Suprapubic skin (tissue), 4 donors: ENCODE data around the gene PTBP1. TPM values are rescaled to one million over a fixed set of nuclear protein-coding genes. Genes with fewer than 3 reads are reported as not detected.

Source experiments
- DNase-seq, 2 donors: peaks; one replicate each; pipeline ENCODE4 v3.0.0-alpha.2; 2019; ENCODE audit warnings: low spot score in 2 of 2
- H3K27ac ChIP-seq: fragments of 200-600 bp; sonication (generic); one replicate; pipeline ENCODE4 v1.5.1; 2019
- H3K27me3 ChIP-seq: fragments of 200-600 bp; sonication (generic); one replicate; pipeline ENCODE4 v1.5.1; 2019
- H3K36me3 ChIP-seq: fragments of 200-600 bp; sonication (generic); one replicate; pipeline ENCODE4 v1.5.1; 2019
- H3K4me1 ChIP-seq: fragments of 200-600 bp; sonication (generic); one replicate; pipeline ENCODE4 v1.5.1; 2019
- H3K4me3 ChIP-seq: fragments of 200-600 bp; sonication (generic); one replicate; pipeline ENCODE4 v1.5.1; 2019; ENCODE audit warnings: mild to moderate bottlenecking
- H3K9me3 ChIP-seq: fragments of 200-600 bp; sonication (generic); one replicate; pipeline ENCODE4 v1.5.1; 2019
- EP300 ChIP-seq: sonication (generic); formaldehyde crosslinking; IDR thresholded peaks from one replicate; pipeline ENCODE4 v1.6.1; 2017; ENCODE audit warnings: antibody characterized with exemption
- POLR2A ChIP-seq, 2 donors: fragments of 450-650 bp; IDR thresholded peaks; one replicate each; pipeline ENCODE4 v1.6.1; 2017; ENCODE audit warnings: antibody characterized with exemption in 2 of 2, mild to moderate bottlenecking in 2 of 2, moderate library complexity in 2 of 2
- POLR2AphosphoS5 ChIP-seq, 3 donors: sonication (generic); formaldehyde crosslinking; IDR thresholded peaks; one replicate each; pipeline ENCODE4 v1.6.1; 2017; ENCODE audit warnings: antibody characterized with exemption in 3 of 3
- WGBS: methylation state at CpG from one replicate; pipeline ENCODE4 v1.1.5; 2018; 5-methylcytosine and 5-hydroxymethylcytosine counted together
- total RNA-seq, 4 donors: library from RNA; depleted of rRNA; stranded (reverse); fragments of >200 nt; gene quantifications; one replicate each; pipeline ENCODE4 v1.1.0, GENCODE V29; 2016
- TF ChIP-seq, protein P1 (sequence below), 2 donors: fragments of 200-600 bp in 1 of 2; fragments of 450-650 bp in 1 of 2; sonication (generic) in 1 of 2; IDR thresholded peaks; one replicate each; pipeline ENCODE4 v1.5.1; 2016 to 2019; ENCODE audit warnings: antibody characterized with exemption in 2 of 2, mild to moderate bottlenecking in 1 of 2, moderate library complexity in 1 of 2

Gene PTBP1
- total RNA-seq, 4 donors from 2014 or later: 152 to 227 (median 174) TPM

DNA sequence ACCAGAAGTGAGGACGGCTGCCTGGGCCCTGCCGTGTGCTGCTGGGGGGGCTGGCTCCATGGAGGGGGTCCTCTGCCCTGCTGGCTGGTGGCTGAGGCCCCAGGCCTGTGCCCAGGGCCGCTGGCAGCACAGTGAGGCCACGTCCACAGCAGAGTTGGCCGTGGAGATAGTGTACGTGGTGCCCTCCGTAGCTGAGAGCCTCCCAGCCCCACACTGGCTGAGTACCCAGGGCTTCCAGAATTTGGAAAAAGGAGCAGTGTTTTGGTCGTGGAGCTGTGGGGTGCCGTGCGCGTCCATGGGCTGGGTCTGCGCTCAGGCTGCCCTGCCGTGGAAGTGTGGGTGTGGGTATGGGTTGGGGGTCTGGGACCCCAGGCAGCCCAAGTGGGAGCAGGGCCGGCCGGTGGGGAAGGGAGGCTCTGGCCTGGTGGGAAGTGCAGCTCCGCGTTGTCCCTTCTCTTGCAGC lies 5.9 kb downstream of the PTBP1 start:
- Histone ChIP-seq H3K9me3 (no peaks in the 10 kb centered on the region), H3K27ac (no peak overlapping the region), H3K36me3 (peaks cover 50% of the 10 kb centered on the region), H3K27me3 (no peaks in the 10 kb centered on the region), H3K4me1 (peaks cover 52% of the 10 kb centered on the region), H3K4me3 (peak overlapping the region; percentile 69)
- 78% methylated on average over 7 of the region's 17 CpGs for WGBS
- no peak for TF ChIP-seq POLR2A (IDR thresholded peaks at IDR 0.05)
- no peak for TF ChIP-seq POLR2AphosphoS5 (IDR thresholded peaks at IDR 0.05)
- no peak for DNase-seq

DNA sequence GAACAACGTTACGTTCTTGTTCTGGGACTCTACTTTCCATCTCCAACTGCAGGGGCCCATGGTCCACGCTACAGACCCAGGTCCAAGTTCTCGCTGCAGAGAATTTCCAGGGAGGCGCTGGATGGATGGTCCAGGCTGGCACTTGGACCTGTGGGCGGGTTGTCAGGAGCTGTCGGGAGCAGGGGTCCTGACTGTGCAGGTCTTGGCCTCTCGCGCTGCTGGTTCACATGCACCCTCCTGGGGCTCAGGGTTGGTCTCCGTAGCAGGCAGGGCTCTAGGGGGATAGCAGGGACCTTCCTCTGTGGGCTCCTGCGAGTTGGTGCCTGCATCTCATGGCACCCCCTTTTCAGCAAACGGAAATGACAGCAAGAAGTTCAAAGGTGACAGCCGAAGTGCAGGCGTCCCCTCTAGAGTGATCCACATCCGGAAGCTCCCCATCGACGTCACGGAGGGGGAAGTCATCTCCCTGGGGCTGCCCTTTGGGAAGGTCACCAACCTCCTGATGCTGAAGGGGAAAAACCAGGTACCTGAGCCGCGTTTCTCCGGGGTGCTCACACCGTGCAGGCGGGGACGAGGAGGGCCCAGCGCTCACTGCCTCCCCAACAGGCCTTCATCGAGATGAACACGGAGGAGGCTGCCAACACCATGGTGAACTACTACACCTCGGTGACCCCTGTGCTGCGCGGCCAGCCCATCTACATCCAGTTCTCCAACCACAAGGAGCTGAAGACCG lies 6.6 kb downstream of the PTBP1 start:
- H3K27me3 ChIP-seq: no peaks in the 10 kb centered on the region
- 91% methylated on average over 21 of the region's 31 CpGs for WGBS
- peaks cover 57% of the 10 kb centered on the region for H3K36me3 ChIP-seq
- H3K4me3 ChIP-seq: no peak overlapping the region
- TF ChIP-seq POLR2AphosphoS5 (IDR thresholded peaks at IDR 0.05): no peak
- no peak for TF ChIP-seq POLR2A (IDR thresholded peaks at IDR 0.05)
- no peak for TF ChIP-seq EP300
- TF ChIP-seq, protein P1, sequence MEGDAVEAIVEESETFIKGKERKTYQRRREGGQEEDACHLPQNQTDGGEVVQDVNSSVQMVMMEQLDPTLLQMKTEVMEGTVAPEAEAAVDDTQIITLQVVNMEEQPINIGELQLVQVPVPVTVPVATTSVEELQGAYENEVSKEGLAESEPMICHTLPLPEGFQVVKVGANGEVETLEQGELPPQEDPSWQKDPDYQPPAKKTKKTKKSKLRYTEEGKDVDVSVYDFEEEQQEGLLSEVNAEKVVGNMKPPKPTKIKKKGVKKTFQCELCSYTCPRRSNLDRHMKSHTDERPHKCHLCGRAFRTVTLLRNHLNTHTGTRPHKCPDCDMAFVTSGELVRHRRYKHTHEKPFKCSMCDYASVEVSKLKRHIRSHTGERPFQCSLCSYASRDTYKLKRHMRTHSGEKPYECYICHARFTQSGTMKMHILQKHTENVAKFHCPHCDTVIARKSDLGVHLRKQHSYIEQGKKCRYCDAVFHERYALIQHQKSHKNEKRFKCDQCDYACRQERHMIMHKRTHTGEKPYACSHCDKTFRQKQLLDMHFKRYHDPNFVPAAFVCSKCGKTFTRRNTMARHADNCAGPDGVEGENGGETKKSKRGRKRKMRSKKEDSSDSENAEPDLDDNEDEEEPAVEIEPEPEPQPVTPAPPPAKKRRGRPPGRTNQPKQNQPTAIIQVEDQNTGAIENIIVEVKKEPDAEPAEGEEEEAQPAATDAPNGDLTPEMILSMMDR (IDR thresholded peaks at IDR 0.05): no peak
- DNase-seq: no peak
- H3K27ac ChIP-seq: no peak overlapping the region
- peaks cover 47% of the 10 kb centered on the region for H3K4me1 ChIP-seq
- H3K9me3 ChIP-seq: no peaks in the 10 kb centered on the region

DNA sequence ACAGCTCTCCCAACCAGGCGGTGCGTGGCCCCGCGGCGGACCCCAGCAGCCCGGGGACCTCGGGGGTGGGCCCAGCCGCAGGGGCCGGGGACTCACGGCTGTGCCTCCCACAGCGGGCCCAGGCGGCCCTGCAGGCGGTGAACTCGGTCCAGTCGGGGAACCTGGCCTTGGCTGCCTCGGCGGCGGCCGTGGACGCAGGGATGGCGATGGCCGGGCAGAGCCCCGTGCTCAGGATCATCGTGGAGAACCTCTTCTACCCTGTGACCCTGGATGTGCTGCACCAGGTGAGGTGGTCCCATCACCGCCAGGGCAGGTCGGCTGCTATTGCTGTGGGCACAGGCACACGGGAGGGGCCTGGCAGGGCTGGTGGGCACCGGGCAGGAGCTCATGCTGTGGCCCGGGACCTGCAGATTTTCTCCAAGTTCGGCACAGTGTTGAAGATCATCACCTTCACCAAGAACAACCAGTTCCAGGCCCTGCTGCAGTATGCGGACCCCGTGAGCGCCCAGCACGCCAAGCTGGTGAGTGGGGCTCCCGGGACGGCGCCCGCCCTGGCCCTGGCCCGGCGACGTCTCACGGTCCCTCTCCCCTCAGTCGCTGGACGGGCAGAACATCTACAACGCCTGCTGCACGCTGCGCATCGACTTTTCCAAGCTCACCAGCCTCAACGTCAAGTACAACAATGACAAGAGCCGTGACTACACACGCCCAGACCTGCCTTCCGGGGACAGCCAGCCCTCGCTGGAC lies 7.3 kb downstream of the PTBP1 start:
- Histone ChIP-seq H3K27ac (no peak overlapping the region), H3K9me3 (no peaks in the 10 kb centered on the region), H3K4me1 (peaks cover 39% of the 10 kb centered on the region), H3K4me3 (no peak overlapping the region), H3K27me3 (no peaks in the 10 kb centered on the region), H3K36me3 (peaks cover 65% of the 10 kb centered on the region)
- 93% methylated on average over 6 of the region's 53 CpGs for WGBS
- no peak for DNase-seq
- TF ChIP-seq POLR2AphosphoS5 (IDR thresholded peaks at IDR 0.05) (no peak), POLR2A (IDR thresholded peaks at IDR 0.05) (no peak), EP300 (no peak)
- TF ChIP-seq, protein P1 (IDR thresholded peaks at IDR 0.05): no peak

DNA sequence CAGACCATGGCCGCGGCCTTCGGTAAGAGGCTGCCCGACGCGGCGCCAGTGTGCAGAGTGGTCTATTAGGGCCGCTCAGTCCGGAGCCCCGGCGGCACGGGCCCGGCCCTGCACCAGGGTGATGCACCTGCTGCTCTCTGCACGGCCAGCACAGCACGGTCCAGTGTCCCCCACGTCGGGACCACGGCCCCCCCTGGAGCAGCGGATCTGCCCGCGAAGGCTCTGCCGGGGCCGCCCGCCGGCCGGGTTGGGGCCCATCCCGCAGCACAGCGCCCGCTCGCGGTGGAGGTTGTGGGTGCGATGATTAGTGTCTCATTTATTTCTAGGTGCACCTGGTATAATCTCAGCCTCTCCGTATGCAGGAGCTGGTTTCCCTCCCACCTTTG lies 7.9 kb downstream of the PTBP1 start:
- peaks cover 34% of the 10 kb centered on the region for H3K4me1 ChIP-seq
- TF ChIP-seq POLR2A (IDR thresholded peaks at IDR 0.05): no peak
- TF ChIP-seq, protein P1 (IDR thresholded peaks at IDR 0.05): peak in 1 of 2 donors; percentile 34
- peaks cover 70% of the 10 kb centered on the region for H3K36me3 ChIP-seq
- H3K27me3 ChIP-seq: no peaks in the 10 kb centered on the region
- WGBS: 98% methylated on average over 5 of the region's 33 CpGs
- H3K9me3 ChIP-seq: no peaks in the 10 kb centered on the region
- H3K4me3 ChIP-seq: no peak overlapping the region
- no peak overlapping the region for H3K27ac ChIP-seq
- DNase-seq: no peak

DNA sequence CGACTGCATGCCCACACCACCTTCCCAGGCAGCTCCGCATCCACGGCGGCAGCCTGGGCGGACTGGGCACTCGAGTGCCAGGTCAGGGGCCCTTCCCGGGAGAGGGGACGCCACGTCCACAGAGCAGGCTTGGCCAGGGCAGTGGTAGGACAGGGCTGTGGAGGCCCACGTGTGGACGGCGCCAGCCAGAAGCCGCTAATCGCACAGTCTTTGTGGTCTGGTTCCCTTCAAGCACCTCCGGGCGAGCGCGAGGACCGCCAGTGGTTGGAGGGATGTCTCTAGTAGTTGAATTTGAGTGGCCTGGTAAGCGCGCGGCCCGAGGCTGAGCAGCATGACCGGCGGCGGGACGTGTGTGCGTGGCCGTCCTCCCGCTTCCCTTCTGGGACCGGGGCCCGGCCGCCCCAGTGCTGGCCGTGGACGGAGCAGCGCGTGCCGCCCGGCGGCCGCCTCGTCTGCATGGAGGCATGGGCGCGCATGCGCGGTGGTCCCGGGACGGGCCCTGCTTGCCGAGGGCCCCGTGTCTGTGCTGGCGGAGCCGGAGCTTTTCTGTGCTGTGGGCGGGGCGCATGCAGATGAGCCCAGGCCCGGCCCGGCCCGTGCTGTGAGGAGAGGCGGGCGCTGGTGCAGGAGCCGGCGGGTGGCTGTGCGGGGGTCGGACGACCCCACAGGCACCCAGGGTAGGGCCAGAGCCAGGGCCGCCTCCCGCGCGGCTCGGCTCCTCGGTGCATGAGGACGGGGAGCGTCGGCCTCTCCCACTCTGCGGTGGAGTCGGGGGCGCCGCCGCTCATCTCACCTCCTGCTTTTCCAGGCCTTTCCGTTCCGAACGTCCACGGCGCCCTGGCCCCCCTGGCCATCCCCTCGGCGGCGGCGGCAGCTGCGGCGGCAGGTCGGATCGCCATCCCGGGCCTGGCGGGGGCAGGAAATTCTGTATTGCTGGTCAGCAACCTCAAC lies 8.6 kb downstream of the PTBP1 start:
- TF ChIP-seq POLR2AphosphoS5 (IDR thresholded peaks at IDR 0.05) (no peak), POLR2A (IDR thresholded peaks at IDR 0.05) (no peak), EP300 (no peak)
- TF ChIP-seq, protein P1 (IDR thresholded peaks at IDR 0.05): no peak
- H3K27ac ChIP-seq: no peak overlapping the region
- H3K4me3 ChIP-seq: no peak overlapping the region
- H3K9me3 ChIP-seq: no peaks in the 10 kb centered on the region
- 94% methylated on average over 45 of the region's 93 CpGs for WGBS
- H3K4me1 ChIP-seq: peaks cover 27% of the 10 kb centered on the region
- H3K27me3 ChIP-seq: no peaks in the 10 kb centered on the region
- DNase-seq: no peak
- H3K36me3 ChIP-seq: peaks cover 77% of the 10 kb centered on the region
